ENCODE measurements around the gene RBM46. TPM values are rescaled to one million over a fixed set of nuclear protein-coding genes. Genes with fewer than 3 reads are reported as not detected.
"Not testable (repeated sequence)": the region's sequence is repeated elsewhere in the genome, so short reads cannot be mapped to it uniquely, and the experiment has no call there.

Gene RBM46
- total RNA-seq, 1 donor from 2014 or later, result not detected

- DNase-seq, result no peak
Observed at GRCh38 chr4:154838155-154838554, 57.1 kb downstream of the RBM46 start.

- DNase-seq, result no peak
Observed at GRCh38 chr4:154838694-154839093, 57.6 kb downstream of the RBM46 start.

GRCh38 chr4:154854362-154854761 is 73.3 kb downstream of the RBM46 start:
- DNase-seq, result peak; percentile 15

- DNase-seq, result no peak
Observed at GRCh38 chr4:154858166-154858565, 77.1 kb downstream of the RBM46 start.

GRCh38 chr4:154868414-154869194 is 87.5 kb downstream of the RBM46 start:
- DNase-seq, result no peak

- peak; percentile 13 for DNase-seq
Observed at GRCh38 chr4:154869301-154869700, 88.2 kb downstream of the RBM46 start.

GRCh38 chr4:154872198-154872597 is 91.1 kb downstream of the RBM46 start:
- DNase-seq, result no peak

GRCh38 chr4:154874049-154874448 is 93.0 kb downstream of the RBM46 start:
- not testable (repeated sequence) for DNase-seq

- peak; percentile 44 for DNase-seq
Observed at GRCh38 chr4:154877110-154877760, 96.2 kb downstream of the RBM46 start.

Small RNA genes lying within 50 kb of the gene (small RNA-seq; reads per million reads assigned to genes)
- gene RNU2-44P (ENCODE audit: low replicate concordance) (not detected), gene RNU2-66P (ENCODE audit: low replicate concordance) (not detected)

Other genes starting within 250 kb of the RBM46 start
- 55.5 TPM for gene PLRG1, start 230.9 kb upstream of the RBM46 start, total RNA-seq
- not detected for gene FGB, start 218.3 kb upstream of the RBM46 start, total RNA-seq
- gene FGA, start 190.5 kb upstream of the RBM46 start, total RNA-seq, result not detected
- not detected for gene FGG, start 168.6 kb upstream of the RBM46 start, total RNA-seq
- 0.10 TPM for gene LRAT, start 37.3 kb upstream of the RBM46 start, total RNA-seq

Measured in tongue (tissue), 3 donors.